VCaP (cell line): ENCODE data around the gene KCP.
"Not testable (repeated sequence)": the region's sequence is repeated elsewhere in the genome, so short reads cannot be mapped to it uniquely, and the experiment has no call there.

Experiments used
- H3K27ac ChIP-seq: fragments of 450-650 bp; 2 replicates; pipeline ENCODE4 v1.5.1; 2017
- TF ChIP-seq, protein P1 (sequence below): fragments of 450-650 bp; conservative IDR thresholded peaks from 2 replicates; pipeline ENCODE4 v1.5.1; 2017; ENCODE audit warnings: mild to moderate bottlenecking, moderate library complexity

KCP gene

DNA sequence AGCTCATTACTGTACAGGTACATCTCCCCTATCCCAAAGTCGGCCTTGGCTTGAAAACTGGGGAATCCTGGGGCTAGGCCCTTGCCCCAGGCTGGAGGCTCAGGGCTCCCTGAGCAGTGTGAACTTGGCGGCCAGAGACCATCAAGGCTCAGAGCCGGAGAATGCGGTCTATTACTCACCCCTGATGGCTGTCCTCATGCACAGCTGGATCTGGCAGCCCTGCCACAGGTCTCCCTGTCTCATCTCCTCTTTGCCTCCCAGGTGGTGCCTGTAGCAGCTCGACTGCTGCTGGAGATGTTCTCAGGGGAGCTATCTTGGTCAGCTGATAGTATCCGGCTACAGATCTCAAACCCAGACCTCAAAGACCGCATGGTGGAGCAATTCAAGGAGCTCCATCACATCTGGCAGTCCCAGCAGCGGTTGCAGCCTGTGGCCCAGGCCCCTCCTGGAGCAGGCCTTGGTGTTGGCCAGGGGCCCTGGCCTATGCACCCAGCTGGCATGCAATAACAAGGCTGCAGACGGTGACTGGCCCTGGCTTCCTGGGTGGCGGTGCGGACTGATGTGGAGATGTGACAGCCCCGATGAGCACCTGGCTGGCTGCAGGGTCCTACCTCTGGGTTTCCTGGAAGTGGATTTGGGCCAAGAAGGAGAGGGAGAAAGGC lies 37.9 kb upstream of the KCP start:
- TF ChIP-seq, protein P1, sequence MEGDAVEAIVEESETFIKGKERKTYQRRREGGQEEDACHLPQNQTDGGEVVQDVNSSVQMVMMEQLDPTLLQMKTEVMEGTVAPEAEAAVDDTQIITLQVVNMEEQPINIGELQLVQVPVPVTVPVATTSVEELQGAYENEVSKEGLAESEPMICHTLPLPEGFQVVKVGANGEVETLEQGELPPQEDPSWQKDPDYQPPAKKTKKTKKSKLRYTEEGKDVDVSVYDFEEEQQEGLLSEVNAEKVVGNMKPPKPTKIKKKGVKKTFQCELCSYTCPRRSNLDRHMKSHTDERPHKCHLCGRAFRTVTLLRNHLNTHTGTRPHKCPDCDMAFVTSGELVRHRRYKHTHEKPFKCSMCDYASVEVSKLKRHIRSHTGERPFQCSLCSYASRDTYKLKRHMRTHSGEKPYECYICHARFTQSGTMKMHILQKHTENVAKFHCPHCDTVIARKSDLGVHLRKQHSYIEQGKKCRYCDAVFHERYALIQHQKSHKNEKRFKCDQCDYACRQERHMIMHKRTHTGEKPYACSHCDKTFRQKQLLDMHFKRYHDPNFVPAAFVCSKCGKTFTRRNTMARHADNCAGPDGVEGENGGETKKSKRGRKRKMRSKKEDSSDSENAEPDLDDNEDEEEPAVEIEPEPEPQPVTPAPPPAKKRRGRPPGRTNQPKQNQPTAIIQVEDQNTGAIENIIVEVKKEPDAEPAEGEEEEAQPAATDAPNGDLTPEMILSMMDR: no peak
- H3K27ac ChIP-seq: no peak overlapping the region

DNA sequence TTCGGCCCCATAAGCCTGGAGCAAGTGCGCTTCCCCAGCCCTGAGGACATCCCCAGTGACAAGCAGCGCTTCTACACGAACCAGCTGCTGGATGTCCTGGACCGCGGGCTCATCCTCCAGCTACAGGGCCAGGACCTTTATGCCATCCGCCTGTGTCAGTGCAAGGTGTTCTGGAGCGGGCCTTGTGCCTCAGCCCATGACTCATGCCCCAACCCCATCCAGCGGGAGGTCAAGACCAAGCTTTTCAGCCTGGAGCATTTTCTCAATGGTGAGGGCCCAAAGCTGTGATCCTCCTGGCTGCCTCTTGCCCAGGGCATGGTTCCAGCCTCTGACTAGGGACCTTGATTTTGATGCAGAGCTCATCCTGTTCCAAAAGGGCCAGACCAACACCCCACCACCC lies 37.3 kb upstream of the KCP start:
- TF ChIP-seq, protein P1: no peak
- H3K27ac ChIP-seq: no peak overlapping the region

DNA sequence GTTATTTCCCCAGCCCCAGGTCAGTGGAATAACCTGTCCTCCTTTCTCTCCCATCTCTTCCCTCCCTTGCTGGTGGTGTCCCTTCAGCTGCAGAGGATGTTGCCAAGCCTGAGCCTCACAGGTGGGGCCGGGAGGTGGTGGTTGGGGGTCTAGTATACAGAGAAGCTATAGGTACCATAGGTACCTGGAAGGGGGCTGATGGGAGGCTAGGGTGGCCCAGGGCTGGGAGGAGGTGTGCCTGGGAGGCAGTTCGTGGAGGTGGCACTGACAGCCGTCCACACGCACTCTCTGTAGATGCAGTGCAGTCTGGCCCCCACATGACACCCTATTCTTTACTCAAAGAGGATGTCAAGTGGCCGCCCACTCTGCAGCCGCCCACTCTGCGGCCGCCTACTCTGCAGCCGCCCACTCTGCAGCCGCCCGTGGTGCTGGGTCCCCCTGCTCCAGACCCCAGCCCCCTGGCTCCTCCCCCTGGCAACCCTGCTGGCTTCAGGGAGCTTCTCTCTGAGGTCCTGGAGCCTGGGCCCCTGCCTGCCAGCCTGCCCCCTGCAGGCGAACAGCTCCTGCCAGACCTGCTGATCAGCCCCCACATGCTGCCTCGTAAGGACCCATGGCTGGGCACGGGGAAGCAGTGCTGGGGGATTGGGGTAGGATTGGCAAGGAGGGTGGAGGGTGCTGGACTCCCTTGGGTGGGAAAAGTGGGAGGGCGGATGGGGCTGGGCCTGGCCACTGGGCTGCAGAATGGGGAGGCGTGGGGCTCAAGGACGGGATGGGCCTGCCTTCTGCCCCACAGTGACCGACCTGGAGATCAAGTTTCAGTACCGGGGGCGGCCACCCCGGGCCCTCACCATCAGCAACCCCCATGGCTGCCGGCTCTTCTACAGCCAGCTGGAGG lies 36.7 kb upstream of the KCP start:
- H3K27ac ChIP-seq: no peak overlapping the region
- TF ChIP-seq, protein P1: no peak; the same call in 1 of the 2 replicates

DNA sequence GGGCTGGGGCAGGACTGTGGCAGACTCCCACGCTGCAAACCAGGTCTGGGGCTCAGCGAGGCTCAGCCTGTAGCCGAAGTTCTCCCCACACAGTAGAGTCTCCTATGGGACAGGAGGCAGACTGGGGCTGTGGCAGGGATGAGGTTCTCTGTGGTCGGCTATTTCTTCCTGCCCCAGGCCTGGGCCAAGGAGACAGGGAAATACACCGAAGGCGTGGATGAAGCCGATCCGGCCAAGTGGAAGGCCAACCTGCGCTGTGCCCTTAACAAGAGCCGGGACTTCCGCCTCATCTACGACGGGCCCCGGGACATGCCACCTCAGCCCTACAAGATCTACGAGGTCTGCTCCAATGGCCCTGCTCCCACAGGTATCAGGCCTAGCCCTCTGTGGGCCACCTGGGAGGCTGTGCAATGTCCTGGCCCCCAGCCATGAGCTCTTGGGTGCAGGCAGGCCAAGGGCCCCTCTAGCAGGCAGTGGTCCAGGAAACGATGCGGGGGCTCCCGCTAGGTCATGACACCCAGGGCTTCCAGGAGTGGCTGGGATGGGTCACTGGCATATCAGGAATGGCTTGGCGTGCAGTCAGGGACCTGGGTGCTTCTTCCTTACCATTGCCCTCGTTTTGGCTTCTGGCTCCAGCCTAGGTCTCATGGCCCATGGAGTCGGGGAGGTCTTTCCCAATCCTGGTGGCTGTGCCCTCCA lies 35.3 kb upstream of the KCP start:
- TF ChIP-seq, protein P1: no peak
- H3K27ac ChIP-seq: no peak overlapping the region

DNA sequence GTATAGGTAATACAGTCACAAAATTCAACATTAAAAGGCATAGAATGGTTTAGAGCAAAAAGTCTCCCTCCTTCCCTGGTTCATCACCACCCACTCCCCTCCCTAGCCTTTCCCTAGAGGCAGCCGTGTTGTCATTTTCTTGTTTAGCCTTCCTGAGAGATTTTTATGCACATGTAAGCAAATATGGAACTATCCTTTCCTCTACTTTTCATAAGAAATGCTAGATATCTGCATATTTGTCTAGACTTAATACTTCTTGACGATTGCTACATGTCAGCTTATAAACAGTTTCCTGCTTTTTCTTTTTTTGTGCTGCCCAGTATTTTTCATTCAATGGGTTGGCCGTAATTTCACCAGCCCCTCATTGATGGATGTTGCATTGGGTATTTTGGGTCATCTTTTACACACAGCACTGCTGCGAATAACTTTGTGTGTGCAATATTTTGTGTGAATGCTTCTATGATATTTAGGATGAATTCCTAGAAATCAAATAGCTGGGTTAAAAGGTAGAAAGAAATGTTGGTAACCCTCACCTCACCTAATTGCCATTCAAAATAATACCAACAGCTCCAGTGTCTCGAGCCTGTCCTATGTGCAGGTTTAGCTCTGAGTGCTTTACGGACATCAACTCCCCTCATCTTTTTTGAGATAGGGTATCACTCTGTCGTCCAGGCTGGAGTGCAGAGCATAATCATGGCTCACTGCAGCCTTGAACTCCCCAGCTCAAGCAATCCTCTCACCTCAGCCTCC lies 34.2 kb upstream of the KCP start:
- TF ChIP-seq, protein P1: no peak
- H3K27ac ChIP-seq: no peak overlapping the region

DNA sequence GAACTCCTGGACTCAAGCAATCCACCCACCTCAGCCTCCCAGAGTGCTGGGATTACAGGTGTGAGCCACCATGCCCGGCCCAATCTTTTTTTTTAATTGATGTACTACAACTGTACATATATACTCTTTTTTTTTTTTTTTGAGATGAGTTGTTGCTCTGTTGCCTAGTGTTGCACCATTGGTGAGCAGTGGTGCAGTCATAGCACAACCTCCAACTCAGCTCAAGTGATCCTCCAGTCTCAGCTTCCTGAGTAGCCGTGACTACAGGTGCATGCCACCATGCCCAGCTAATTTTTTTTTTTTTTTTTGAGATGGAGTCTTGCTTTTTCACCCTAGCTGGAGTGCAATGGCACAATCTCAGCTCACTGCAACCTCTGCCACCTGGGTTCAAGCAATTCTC lies 32.7 kb upstream of the KCP start:
- not testable (repeated sequence) for H3K27ac ChIP-seq

DNA sequence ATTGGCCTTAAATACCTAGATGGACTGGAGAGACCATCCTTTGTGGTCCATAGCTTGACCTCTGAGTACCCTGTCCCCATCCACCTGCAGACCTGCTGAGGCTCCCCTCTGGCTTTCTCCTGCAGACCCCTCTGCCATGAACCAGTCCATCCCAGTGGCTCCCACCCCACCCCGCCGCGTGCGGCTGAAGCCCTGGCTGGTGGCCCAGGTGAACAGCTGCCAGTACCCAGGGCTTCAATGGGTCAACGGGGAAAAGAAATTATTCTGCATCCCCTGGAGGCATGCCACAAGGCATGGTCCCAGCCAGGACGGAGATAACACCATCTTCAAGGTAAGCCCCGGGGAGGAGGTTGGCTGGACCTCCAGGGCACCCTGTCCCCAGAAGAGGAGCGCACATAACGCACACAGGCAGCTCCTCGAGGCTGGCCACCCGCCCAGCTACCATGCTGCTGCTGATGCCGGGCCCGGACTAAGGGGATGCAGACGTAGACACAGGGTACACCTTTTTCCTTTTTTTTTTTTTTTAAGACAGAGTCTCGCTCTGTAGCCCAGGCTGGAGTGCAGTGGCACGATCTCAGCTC lies 31.5 kb upstream of the KCP start:
- TF ChIP-seq, protein P1: no peak
- H3K27ac ChIP-seq: no peak overlapping the region
